ENCODE results near the gene IFT27.

Gene IFT27, protein sequence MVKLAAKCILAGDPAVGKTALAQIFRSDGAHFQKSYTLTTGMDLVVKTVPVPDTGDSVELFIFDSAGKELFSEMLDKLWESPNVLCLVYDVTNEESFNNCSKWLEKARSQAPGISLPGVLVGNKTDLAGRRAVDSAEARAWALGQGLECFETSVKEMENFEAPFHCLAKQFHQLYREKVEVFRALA

DNA sequence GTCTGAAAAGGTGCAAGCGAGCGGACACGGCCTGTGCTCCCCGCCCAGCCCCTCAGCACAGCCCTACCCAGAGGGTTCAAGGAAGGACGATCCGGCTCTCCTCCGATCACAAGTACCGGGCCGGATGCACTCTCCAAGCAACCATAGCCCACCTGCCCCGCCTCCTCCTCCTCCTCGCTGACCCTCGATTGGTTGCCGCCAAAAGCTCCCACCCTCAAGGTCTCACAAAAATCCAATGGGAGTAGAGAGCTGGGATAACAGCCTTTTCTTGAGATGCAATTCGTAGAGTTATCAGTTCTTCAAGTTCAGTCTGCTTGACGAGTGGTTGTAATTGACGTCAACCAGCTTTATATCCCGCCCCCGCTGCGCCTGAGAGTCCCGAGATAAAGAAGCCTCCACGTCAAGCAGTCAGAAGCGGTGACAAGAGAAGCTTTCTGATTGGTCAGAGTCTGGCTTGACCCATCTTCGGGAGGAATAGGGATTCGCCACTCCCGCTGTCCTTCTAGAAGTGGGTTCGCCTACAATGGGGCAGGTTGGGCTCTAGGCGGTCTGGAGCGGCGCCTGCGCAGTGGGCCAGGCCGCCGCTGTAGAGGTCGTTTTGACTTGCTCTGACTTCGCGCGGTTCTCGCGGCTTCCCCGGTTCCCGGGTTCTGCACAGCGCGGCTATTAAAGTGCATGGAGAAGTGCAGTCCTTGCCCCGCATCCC lies at the start of gene IFT27:
Gene IFT27 (minus strand): TSS at position 156 of the 706 bp plus-strand sequence. CDS start 412 bp downstream, outside the sequence.
- peak within 1 kb of the TSS; percentile 99 for H3K4me3 ChIP-seq (ENCODE audit: control insufficient read depth, low read depth, low read length)
- TF ChIP-seq, protein P1, sequence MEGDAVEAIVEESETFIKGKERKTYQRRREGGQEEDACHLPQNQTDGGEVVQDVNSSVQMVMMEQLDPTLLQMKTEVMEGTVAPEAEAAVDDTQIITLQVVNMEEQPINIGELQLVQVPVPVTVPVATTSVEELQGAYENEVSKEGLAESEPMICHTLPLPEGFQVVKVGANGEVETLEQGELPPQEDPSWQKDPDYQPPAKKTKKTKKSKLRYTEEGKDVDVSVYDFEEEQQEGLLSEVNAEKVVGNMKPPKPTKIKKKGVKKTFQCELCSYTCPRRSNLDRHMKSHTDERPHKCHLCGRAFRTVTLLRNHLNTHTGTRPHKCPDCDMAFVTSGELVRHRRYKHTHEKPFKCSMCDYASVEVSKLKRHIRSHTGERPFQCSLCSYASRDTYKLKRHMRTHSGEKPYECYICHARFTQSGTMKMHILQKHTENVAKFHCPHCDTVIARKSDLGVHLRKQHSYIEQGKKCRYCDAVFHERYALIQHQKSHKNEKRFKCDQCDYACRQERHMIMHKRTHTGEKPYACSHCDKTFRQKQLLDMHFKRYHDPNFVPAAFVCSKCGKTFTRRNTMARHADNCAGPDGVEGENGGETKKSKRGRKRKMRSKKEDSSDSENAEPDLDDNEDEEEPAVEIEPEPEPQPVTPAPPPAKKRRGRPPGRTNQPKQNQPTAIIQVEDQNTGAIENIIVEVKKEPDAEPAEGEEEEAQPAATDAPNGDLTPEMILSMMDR (IDR thresholded peaks at IDR 0.05; ENCODE audit: control insufficient read depth, insufficient read depth, low read depth, low read length, missing control alignments): no peak
- DNase-seq (ENCODE audit: low read depth): peak; percentile 100

DNA sequence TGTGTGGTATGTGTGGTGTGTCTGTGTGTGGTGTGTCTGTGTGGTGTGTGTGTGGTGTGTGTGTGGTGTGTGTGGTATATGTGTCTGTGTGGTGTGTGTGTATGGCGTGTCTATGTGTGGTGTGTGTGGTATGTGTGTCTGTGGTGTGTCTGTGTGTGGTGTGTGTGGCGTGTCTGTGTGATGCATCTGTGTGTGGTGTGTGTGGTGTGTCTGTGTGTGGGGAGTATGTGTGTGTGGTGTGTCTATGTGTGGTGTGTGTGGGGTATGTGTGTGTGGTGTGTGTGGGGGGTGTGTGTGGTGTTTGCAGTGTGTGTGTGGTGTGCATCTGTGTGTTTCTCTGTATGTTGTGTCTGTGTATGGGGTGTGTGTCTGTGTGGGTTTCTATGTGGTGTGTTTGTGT lies 48.7 kb upstream of the IFT27 start:
- no peak overlapping the region for H3K4me3 ChIP-seq (ENCODE audit: control insufficient read depth, low read depth, low read length)
- TF ChIP-seq, protein P1 (IDR thresholded peaks at IDR 0.05; ENCODE audit: control insufficient read depth, insufficient read depth, low read depth, low read length, missing control alignments): no peak
- DNase-seq (ENCODE audit: low read depth): no peak

DNA sequence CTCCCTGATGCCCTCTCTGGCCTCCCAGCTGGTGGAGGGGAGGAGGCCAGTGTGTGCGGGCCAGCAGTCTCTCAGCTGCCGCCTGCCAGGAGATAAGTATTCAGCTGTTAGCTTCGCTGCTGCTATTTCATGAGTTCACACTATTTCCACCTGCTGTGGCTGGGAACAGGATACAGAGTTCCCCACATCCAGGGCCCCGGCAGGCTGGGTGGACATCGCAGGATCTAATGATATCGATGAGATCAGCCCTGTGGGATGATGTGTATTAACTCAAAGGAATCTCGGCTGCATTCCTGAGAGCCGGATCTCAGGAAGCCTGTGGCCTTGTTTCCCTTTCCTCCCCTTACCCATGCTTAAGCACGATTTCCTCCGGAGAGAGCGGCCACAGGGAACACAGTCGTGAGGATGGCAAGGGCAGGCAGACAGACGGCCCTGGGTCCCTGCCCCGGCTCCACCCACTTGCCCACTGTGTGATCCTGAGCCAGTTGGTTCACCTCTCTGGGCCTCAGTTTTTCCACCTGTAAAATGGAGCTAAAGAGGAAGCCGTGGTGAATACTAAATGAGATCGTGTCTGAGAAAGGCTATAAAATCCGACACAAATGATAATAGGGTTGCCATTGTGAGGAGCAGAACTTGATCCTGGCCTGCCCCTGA lies 47.4 kb upstream of the IFT27 start:
- H3K4me3 ChIP-seq (ENCODE audit: control insufficient read depth, low read depth, low read length): no peak overlapping the region
- DNase-seq (ENCODE audit: low read depth): no peak
- TF ChIP-seq, protein P1 (IDR thresholded peaks at IDR 0.05; ENCODE audit: control insufficient read depth, insufficient read depth, low read depth, low read length, missing control alignments): no peak

DNA sequence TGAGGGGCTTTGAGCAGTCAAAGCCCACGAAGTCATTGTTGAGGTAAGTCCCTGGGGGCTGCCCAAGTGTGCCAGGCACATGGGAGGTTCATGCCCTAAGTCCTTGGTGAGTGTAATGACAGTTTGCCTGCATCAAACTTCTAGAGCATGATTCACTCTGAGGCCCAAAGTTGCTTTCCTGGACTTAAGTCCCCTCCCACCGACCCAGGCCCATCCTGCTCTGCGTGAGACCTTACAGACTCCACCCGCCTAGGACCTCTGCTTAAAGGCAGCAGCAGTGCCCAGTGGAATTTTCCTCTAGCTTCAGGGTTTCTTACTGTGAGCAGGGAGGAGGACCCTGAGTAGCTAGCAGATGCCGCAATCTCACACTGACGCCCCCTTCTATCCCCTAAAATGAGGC lies 46.7 kb upstream of the IFT27 start:
- TF ChIP-seq, protein P1 (IDR thresholded peaks at IDR 0.05; ENCODE audit: control insufficient read depth, insufficient read depth, low read depth, low read length, missing control alignments): no peak
- no peak overlapping the region for H3K4me3 ChIP-seq (ENCODE audit: control insufficient read depth, low read depth, low read length)
- DNase-seq (ENCODE audit: low read depth): no peak

DNA sequence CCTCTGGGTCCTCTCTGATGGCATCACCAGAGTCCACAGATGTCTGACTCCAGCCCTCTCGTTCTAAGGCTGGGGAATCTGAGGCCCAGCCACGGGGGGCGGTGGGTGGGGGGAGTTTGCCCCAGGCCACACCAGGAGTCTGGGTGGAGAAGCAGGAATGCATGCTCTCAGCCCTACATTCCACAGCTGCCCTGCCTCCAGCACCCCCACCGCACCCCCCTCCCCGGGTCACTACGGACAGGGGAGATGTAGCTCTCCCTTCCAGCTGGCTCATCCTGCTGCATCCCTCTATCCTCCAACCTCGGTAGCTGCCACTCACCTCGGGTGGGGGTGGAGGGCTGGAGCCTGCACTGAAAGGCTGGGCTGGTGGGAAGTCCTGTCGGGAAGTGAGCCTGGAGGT lies 43.2 kb upstream of the IFT27 start:
- no peak overlapping the region for H3K4me3 ChIP-seq (ENCODE audit: control insufficient read depth, low read depth, low read length)
- no peak for DNase-seq (ENCODE audit: low read depth)
- TF ChIP-seq, protein P1 (IDR thresholded peaks at IDR 0.05; ENCODE audit: control insufficient read depth, insufficient read depth, low read depth, low read length, missing control alignments): no peak

DNA sequence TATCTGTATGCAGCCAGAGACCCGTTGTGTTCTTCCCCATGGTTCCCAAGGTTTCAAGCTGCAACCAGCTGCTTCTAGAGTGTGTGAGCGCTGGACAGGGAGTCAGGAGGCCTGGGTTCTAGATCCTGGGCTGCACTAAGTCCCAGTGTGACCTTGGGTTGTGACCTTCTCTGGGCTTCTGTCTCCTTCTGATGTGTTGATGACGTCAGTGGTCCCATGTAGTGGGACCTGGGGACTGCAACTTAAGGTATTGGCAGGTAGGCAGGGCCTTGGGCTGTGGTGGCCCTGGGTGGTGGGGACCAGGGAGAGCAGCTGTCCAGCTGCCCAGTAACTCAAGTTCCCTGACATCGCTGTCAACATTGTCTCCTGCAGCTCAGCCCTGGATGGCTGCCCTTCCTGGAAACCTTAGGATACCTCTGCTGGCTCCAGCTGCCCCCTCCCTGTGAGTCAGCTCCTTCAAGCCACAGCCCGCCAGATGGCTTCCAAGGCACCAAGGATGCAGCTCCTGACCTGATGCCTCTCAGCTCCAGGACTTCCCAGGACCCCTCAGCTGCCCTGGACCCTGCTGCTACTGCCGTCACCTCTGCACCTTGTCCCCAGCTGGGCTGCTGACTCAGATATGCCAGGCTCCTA lies 42.2 kb upstream of the IFT27 start:
- TF ChIP-seq, protein P1 (IDR thresholded peaks at IDR 0.05; ENCODE audit: control insufficient read depth, insufficient read depth, low read depth, low read length, missing control alignments): no peak
- DNase-seq (ENCODE audit: low read depth): no peak
- H3K4me3 ChIP-seq (ENCODE audit: control insufficient read depth, low read depth, low read length): no peak overlapping the region
